Pancreas (tissue), 10 donors: ENCODE data around the gene MYO7A. TPM values are rescaled to one million over a fixed set of nuclear protein-coding genes. Genes with fewer than 3 reads are reported as not detected.

ENCODE experiments used
- ATAC-seq, 4 donors: fragments of 200-7000 bp; cut with Tn5 transposase; one replicate each; pipeline versions ENCODE4 v1.8.0 to v1.9.1; 2020; ENCODE audit warnings: mild to moderate bottlenecking in 4 of 4, moderate library complexity in 4 of 4
- DNase-seq, 6 donors: peaks; one replicate each; pipeline ENCODE4 v3.0.0-alpha.2; 2020
- FAIRE-seq: peaks from 2 replicates; lab custom pipeline; 2012; peaks lifted over from hg19 to GRCh38; lab: Jason Lieb, UNC
- H3K27ac ChIP-seq, 4 donors: fragments of 200-600 bp; sonication (generic); 1 replicate in 3 of 4; 2 replicates in 1 of 4; pipeline versions ENCODE4 v1.5.0 to v1.8.0; 2020
- H3K27me3 ChIP-seq, 4 donors: fragments of 200-600 bp; one replicate each; pipeline ENCODE4 v1.8.0; 2021
- H3K36me3 ChIP-seq, 3 donors: fragments of 200-600 bp; sonication (generic) in 1 of 3; one replicate each; pipeline versions ENCODE4 v1.5.0 to v1.8.0; 2020 to 2021
- H3K4me1 ChIP-seq, 3 donors: fragments of 200-600 bp; one replicate each; pipeline ENCODE4 v1.8.0; 2021
- H3K4me3 ChIP-seq, 4 donors: fragments of 200-600 bp; sonication (generic) in 2 of 4; one replicate each; pipeline versions ENCODE4 v1.5.0 to v1.8.0; 2020 to 2021
- H3K9me3 ChIP-seq, 4 donors: fragments of 200-600 bp; one replicate each; pipeline ENCODE4 v1.8.0; 2021
- WGBS, 2 donors: extraction: QIAGEN DNeasy Blood & Tissue Kit; methylation state at CpG; one replicate each; pipeline ENCODE4 v1.1.7; 2013; 5-methylcytosine and 5-hydroxymethylcytosine counted together
- intact Hi-C, 3 donors: fragments of 100-400 bp; cut with DNase I; formaldehyde crosslinking; loops; one replicate each; pipeline versions ENCODE4 v1.11.1 to v1.14.2; 2022
- polyA plus RNA-seq, 2 donors: library from polyadenylated mRNA; stranded (reverse); fragments of 200-250 nt; gene quantifications; one replicate each; pipeline ENCODE4 v1.2.3, GENCODE V29; 2013
- total RNA-seq, 6 donors: library from RNA; stranded (reverse); fragmentation: NEBNext Ultra II Directional in 4 of 6; extraction: Animal tissue kit (Norgen Biotek cat#: 25700) in 4 of 6; gene quantifications; one replicate each; pipeline versions ENCODE4 v1.2.1 to v1.2.4, GENCODE V29; 2021 to 2023
- TF ChIP-seq, protein P1 (sequence below), 4 donors: fragments of 200-600 bp; sonication (generic) in 3 of 4; IDR thresholded peaks; one replicate each; pipeline versions ENCODE4 v1.5.0 to v1.8.0; 2021; ENCODE audit warnings: antibody characterized with exemption in 4 of 4
- donor health status: healthy with polysubstance abuse.
- donor health status: DM: no; HTN: no; CAD: no; lungs with moderate emphysema.
- donor health status: DM: no; HTN: no; CAD: no.
- donor health status: control.
- donor health status: control.
- donor health status: Bipolar disorder and iron deficiency.
- donor health status: DM: yes; HTN: yes; CAD: no.
- donor health status: DM: no; HTN: no; CAD: no.
- donor health status: DM: no; HTN: no; CAD: no.
- donor health status: DM: yes; HTN: yes; CAD: no.

Gene MYO7A
- total and polyA plus RNA-seq, 8 donors = 3.8 to 13.3 (median 7.1) TPM

DNA sequence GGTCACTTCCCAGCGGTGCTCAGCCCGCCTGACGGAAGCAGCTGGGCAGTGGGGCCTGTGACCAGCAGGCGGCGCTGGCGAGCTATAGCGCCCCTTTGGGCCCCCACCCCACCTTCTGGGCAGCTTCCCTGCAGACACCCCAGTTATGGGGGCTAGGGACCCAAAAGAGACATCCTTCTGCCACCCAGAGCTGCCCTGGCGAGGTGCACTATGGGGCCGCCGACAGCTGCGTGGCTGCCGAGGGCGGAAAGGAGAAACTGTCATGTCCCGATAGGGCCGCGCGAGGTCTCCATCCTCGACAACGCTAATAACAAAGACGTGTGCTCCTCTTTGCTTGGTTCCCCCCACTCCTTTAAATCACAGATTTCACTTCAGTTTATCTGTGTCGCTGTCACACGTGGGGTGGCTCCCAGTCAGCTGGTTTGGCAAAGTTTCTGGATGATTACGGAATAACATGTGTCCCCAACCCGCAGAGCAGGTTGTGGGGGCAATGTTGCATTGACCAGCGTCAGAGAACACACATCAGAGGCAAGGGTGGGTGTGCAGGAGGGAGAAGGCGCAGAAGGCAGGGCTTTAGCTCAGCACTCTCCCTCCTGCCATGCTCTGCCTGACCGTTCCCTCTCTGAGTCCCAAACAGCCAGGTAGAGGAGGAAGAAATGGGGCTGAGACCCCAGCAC lies 673 bp upstream of the MYO7A start:
- TF ChIP-seq, protein P1, sequence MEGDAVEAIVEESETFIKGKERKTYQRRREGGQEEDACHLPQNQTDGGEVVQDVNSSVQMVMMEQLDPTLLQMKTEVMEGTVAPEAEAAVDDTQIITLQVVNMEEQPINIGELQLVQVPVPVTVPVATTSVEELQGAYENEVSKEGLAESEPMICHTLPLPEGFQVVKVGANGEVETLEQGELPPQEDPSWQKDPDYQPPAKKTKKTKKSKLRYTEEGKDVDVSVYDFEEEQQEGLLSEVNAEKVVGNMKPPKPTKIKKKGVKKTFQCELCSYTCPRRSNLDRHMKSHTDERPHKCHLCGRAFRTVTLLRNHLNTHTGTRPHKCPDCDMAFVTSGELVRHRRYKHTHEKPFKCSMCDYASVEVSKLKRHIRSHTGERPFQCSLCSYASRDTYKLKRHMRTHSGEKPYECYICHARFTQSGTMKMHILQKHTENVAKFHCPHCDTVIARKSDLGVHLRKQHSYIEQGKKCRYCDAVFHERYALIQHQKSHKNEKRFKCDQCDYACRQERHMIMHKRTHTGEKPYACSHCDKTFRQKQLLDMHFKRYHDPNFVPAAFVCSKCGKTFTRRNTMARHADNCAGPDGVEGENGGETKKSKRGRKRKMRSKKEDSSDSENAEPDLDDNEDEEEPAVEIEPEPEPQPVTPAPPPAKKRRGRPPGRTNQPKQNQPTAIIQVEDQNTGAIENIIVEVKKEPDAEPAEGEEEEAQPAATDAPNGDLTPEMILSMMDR (IDR thresholded peaks at IDR 0.05) = peak; percentile 99
- 2 to 3% methylated on average over 27 of the region's 27 CpGs for WGBS, 2 donors
- Histone ChIP-seq H3K27me3 (no peaks in the 10 kb centered on the region), H3K9me3 (no peaks in the 10 kb centered on the region), H3K4me3 (peak overlapping the region; percentile 18 to 52 (median 32)), H3K27ac (peak overlapping the region in 3 of 4 donors; percentile 27 to 79 (median 63)), H3K36me3 (no peaks in the 10 kb centered on the region), H3K4me1 (peaks cover 0 to 8% (median 5%) of the 10 kb centered on the region in 3 donors)
- intact Hi-C loops = loop anchor here in 1 of 3 donors (10.0 kb wide), 1 partner anchor 427 kb away; no protein-coding TSS in a partner anchor
- DNase-seq (peak in 5 of 6 donors; percentile 50 to 91 (median 73)), FAIRE-seq (no peak), ATAC-seq (peak; percentile 74 to 84 (median 78))

DNA sequence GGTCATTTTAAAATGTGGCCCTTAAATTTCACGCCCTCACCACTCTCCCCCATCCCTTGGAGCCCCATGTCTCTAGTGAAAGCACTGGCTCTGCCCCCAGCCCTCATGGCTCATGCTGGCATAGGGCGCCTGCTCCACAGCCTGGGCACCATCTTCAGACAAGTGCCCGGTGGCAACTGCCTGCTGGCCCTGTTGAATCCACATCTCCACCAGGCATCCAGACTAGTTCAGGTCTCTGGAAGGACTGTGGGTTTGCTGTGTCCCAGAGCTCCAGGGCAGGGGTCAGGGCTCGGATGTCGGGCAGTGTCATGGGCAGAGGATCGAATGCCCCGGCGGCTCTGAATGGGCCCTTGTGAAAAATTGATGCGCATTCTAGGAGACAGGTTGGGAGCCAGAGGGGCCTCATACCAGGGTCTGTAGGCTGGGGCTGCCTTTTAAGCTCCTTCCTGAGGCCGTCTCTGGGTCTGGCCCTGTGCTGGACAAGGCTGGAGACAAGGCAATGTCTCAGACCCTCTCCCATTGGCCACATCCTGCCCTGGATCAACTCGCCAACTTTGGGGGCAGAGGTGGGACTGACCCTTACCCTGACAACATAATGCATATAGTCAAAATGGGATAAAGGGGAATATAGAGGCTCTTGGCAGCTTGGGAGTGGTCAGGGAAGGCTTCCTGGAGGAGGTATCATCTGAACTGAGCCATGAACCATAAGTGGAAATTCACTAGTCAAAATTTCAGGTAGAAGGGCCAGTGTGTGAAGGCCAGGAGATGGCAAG lies 1.2 kb downstream of the MYO7A start:
- 85 to 92% methylated on average over 11 of the region's 11 CpGs for WGBS, 2 donors
- intact Hi-C loops = loop anchor here in 1 of 3 donors (10.0 kb wide), 1 partner anchor 426 kb away; no protein-coding TSS in a partner anchor
- TF ChIP-seq, protein P1 (IDR thresholded peaks at IDR 0.05) = no peak
- Histone ChIP-seq H3K36me3 (no peaks in the 10 kb centered on the region), H3K4me1 (peaks cover 0 to 8% (median 5%) of the 10 kb centered on the region in 3 donors), H3K27ac (no peak overlapping the region), H3K4me3 (no peak overlapping the region), H3K9me3 (no peaks in the 10 kb centered on the region), H3K27me3 (no peaks in the 10 kb centered on the region)
- FAIRE-seq (no peak), DNase-seq (peak in 2 of 6 donors; percentile 23 to 51), ATAC-seq (no peak)

DNA sequence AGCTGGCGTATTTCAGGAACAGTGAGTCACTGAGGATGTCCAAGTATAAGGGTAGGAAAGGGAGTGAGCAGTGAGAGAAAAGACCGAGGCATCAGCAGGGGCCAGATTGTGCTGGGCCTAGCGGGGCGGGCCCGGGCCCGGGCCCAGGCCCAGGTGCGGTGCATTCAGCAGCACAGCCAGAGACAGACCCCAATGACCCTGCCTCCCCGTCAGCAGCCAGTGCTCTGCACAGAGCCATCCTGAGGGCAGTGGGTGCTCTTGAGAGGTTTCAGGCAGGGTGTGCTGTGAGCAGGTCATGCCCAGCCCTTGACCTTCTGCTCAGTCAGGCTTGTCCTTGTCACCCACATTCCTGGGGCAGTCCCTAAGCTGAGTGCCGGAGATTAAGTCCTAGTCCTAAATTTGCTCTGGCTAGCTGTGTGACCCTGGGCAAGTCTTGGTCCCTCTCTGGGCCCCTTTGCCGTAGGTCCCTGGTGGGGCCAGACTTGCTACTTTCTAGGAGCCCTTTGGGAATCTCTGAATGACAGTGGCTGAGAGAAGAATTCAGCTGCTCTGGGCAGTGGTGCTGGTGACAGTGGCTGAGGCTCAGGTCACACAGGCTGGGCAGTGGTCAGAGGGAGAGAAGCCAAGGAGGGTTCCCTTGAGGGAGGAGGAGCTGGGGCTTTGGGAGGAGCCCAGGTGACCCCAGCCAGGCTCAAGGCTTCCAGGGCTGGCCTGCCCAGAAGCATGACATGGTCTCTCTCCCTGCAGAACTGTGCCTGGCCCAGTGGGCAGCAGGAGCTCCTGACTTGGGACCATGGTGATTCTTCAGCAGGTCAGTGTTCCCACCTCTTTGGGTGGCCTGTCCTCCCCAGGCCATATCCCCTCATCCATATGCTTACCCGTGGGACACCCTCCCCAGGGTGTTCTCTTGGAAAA lies 2.1 kb downstream of the MYO7A start:
- no peaks in the 10 kb centered on the region for H3K9me3 ChIP-seq
- H3K36me3 ChIP-seq = no peaks in the 10 kb centered on the region
- ATAC-seq = no peak
- peaks cover 0 to 8% (median 5%) of the 10 kb centered on the region in 3 donors for H3K4me1 ChIP-seq
- no peaks in the 10 kb centered on the region for H3K27me3 ChIP-seq
- peak in 1 of 6 donors; percentile 41 for DNase-seq
- TF ChIP-seq, protein P1 (IDR thresholded peaks at IDR 0.05) = no peak
- H3K27ac ChIP-seq = peak overlapping the region in 3 of 4 donors; percentile 6 to 53 (median 24)
- intact Hi-C loops = loop anchor here in 1 of 3 donors (10.0 kb wide), 1 partner anchor 425 kb away; no protein-coding TSS in a partner anchor
- 91 to 97% methylated on average over 10 to 11 of the region's 11 CpGs for WGBS, 2 donors
- no peak overlapping the region for H3K4me3 ChIP-seq
- no peak for FAIRE-seq

DNA sequence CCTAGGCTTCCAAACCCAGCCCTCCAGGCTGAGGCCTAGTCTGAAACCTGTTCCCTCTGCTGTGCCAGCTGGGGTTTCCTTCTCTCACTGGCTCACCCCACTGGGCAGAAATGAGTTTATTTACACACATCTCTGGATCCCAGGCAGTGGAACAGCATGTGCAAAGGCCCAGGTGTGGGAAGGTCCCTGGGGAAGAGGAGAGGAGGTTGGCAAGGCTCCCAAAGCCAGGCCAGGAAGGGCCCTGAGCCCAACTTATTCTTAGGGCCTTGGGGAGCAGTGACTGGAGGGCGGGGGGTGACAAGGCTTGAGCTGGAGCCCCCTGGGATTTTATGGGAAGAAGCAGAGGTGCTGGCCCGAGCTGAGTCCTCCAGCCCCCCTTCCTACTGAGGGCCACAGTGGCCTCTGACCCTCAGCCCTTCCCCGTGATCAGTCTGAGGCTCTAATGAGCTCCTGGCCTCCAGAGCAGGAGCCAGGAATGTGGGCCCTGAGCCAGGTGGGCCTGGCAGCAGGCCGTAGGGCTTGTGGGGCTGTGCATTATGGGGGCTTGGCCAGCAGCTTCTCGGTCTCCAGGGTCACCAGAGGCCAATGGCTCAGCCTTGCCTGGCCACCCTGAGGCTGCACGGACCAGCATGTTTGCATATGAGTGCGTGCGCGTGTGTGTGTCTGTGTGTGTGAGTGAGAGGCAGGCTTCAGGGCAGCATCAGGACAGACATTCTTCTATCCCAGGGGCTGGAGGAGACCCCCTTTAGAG lies 2.9 kb downstream of the MYO7A start:
- intact Hi-C loops = no loop called here
- no peak for FAIRE-seq
- Histone ChIP-seq H3K9me3 (no peaks in the 10 kb centered on the region), H3K4me3 (no peak overlapping the region), H3K27me3 (no peaks in the 10 kb centered on the region), H3K27ac (peak overlapping the region in 3 of 4 donors; percentile 6 to 53 (median 24)), H3K4me1 (peaks cover 0 to 8% (median 5%) of the 10 kb centered on the region in 3 donors), H3K36me3 (no peaks in the 10 kb centered on the region)
- DNase-seq = peak in 5 of 6 donors; percentile 34 to 85 (median 68)
- WGBS, 2 donors = 59 to 73% methylated on average over 9 of the region's 9 CpGs
- TF ChIP-seq, protein P1 (IDR thresholded peaks at IDR 0.05) = no peak
- peak in 3 of 4 donors; percentile 9 to 20 (median 12) for ATAC-seq
